ENCODE measurements around the gene ZNF652. TPM values are rescaled to one million over a fixed set of nuclear protein-coding genes. Genes with fewer than 3 reads are reported as not detected.

The ZNF652 gene
- total RNA-seq, 2 experiments from 2014 or later: 5.3 to 5.5 TPM

- Mint-ChIP-seq H3K4me1 (peaks cover 60% of the 10 kb centered on the region), H3K9me3 (peaks cover 4% of the 10 kb centered on the region), H3K27ac (no peak overlapping the region), H3K36me3 (peaks cover 5% of the 10 kb centered on the region), H3K27me3 (no peaks in the 10 kb centered on the region), H3K4me3 (no peak overlapping the region)
- no peak for DNase-seq
Observed at GRCh38 chr17:49356320-49356719, 5.7 kb downstream of the ZNF652 start.

GRCh38 chr17:49353607-49354006 lies 8.4 kb downstream of the ZNF652 start:
- peaks cover 49% of the 10 kb centered on the region for H3K4me1 Mint-ChIP-seq
- no peak overlapping the region for H3K27ac Mint-ChIP-seq

GRCh38 chr17:49352587-49353154 lies 9.4 kb downstream of the ZNF652 start:
- H3K9me3 Mint-ChIP-seq: peaks cover 4% of the 10 kb centered on the region
- peaks cover 48% of the 10 kb centered on the region for H3K4me1 Mint-ChIP-seq
- peak overlapping the region; percentile 0 for H3K27ac Mint-ChIP-seq
- H3K27me3 Mint-ChIP-seq: no peaks in the 10 kb centered on the region
- no peak overlapping the region for H3K4me3 Mint-ChIP-seq
- H3K36me3 Mint-ChIP-seq: peaks cover 19% of the 10 kb centered on the region
- no peak for DNase-seq

More at GRCh38 chr17:49353607-49354006, 8.4 kb downstream of the ZNF652 start:
- H3K27me3 Mint-ChIP-seq: no peaks in the 10 kb centered on the region
- no peak for DNase-seq
- H3K36me3 Mint-ChIP-seq: peaks cover 10% of the 10 kb centered on the region
- no peak overlapping the region for H3K4me3 Mint-ChIP-seq
- peaks cover 4% of the 10 kb centered on the region for H3K9me3 Mint-ChIP-seq

GRCh38 chr17:49351572-49352140 lies 10.4 kb downstream of the ZNF652 start:
- H3K27me3 Mint-ChIP-seq: no peaks in the 10 kb centered on the region
- no peak for DNase-seq
- H3K4me1 Mint-ChIP-seq: peaks cover 53% of the 10 kb centered on the region
- no peak overlapping the region for H3K27ac Mint-ChIP-seq
- no peak overlapping the region for H3K4me3 Mint-ChIP-seq
- H3K9me3 Mint-ChIP-seq: peaks cover 4% of the 10 kb centered on the region
- H3K36me3 Mint-ChIP-seq: peaks cover 20% of the 10 kb centered on the region

- H3K4me1 Mint-ChIP-seq: peaks cover 54% of the 10 kb centered on the region
- no peaks in the 10 kb centered on the region for H3K27me3 Mint-ChIP-seq
- H3K4me3 Mint-ChIP-seq: no peak overlapping the region
- peaks cover 18% of the 10 kb centered on the region for H3K36me3 Mint-ChIP-seq
- peaks cover 4% of the 10 kb centered on the region for H3K9me3 Mint-ChIP-seq
- DNase-seq: no peak
- no peak overlapping the region for H3K27ac Mint-ChIP-seq
Observed at GRCh38 chr17:49349541-49349940, 12.5 kb downstream of the ZNF652 start.

- H3K4me1 Mint-ChIP-seq: peaks cover 59% of the 10 kb centered on the region
- no peaks in the 10 kb centered on the region for H3K9me3 Mint-ChIP-seq
- peaks cover 14% of the 10 kb centered on the region for H3K36me3 Mint-ChIP-seq
- H3K27ac Mint-ChIP-seq: no peak overlapping the region
- no peak for DNase-seq
- H3K4me3 Mint-ChIP-seq: no peak overlapping the region
- no peaks in the 10 kb centered on the region for H3K27me3 Mint-ChIP-seq
Observed at GRCh38 chr17:49344914-49345313, 17.1 kb downstream of the ZNF652 start.

GRCh38 chr17:49343273-49343672 lies 18.8 kb downstream of the ZNF652 start:
- Mint-ChIP-seq H3K4me3 (peak overlapping the region; percentile 62), H3K27me3 (no peaks in the 10 kb centered on the region), H3K9me3 (no peaks in the 10 kb centered on the region), H3K27ac (peak overlapping the region; percentile 95), H3K4me1 (peaks cover 59% of the 10 kb centered on the region), H3K36me3 (peaks cover 7% of the 10 kb centered on the region)
- DNase-seq: peak; percentile 14

GRCh38 chr17:49342575-49342936 lies 19.5 kb downstream of the ZNF652 start:
- Mint-ChIP-seq H3K4me1 (peaks cover 60% of the 10 kb centered on the region), H3K9me3 (no peaks in the 10 kb centered on the region), H3K27me3 (no peaks in the 10 kb centered on the region), H3K27ac (peak overlapping the region; percentile 95), H3K4me3 (peak overlapping the region; percentile 26), H3K36me3 (peaks cover under 1% of the 10 kb centered on the region)
- DNase-seq: no peak

- Mint-ChIP-seq H3K4me1 (peaks cover 52% of the 10 kb centered on the region), H3K27ac (peak overlapping the region; percentile 92), H3K36me3 (no peaks in the 10 kb centered on the region), H3K9me3 (no peaks in the 10 kb centered on the region), H3K27me3 (no peaks in the 10 kb centered on the region), H3K4me3 (peak overlapping the region; percentile 60)
- DNase-seq: no peak
Observed at GRCh38 chr17:49341356-49341755, 20.7 kb downstream of the ZNF652 start.

GRCh38 chr17:49339354-49339753 lies 22.7 kb downstream of the ZNF652 start:
- peaks cover 51% of the 10 kb centered on the region for H3K4me1 Mint-ChIP-seq
- H3K27me3 Mint-ChIP-seq: no peaks in the 10 kb centered on the region
- DNase-seq: no peak
- H3K27ac Mint-ChIP-seq: no peak overlapping the region
- no peaks in the 10 kb centered on the region for H3K9me3 Mint-ChIP-seq
- H3K4me3 Mint-ChIP-seq: no peak overlapping the region
- no peaks in the 10 kb centered on the region for H3K36me3 Mint-ChIP-seq

- peaks cover 55% of the 10 kb centered on the region for H3K4me1 Mint-ChIP-seq
- peak overlapping the region; percentile 80 for H3K27ac Mint-ChIP-seq
- no peak for DNase-seq
- no peaks in the 10 kb centered on the region for H3K36me3 Mint-ChIP-seq
- H3K9me3 Mint-ChIP-seq: no peaks in the 10 kb centered on the region
- no peaks in the 10 kb centered on the region for H3K27me3 Mint-ChIP-seq
- peak overlapping the region; percentile 8 for H3K4me3 Mint-ChIP-seq
Observed at GRCh38 chr17:49338883-49339282, 23.2 kb downstream of the ZNF652 start.

GRCh38 chr17:49337884-49338283 lies 24.2 kb downstream of the ZNF652 start:
- no peak for DNase-seq
- peak overlapping the region; percentile 80 for H3K27ac Mint-ChIP-seq
- no peaks in the 10 kb centered on the region for H3K9me3 Mint-ChIP-seq
- no peaks in the 10 kb centered on the region for H3K27me3 Mint-ChIP-seq
- H3K36me3 Mint-ChIP-seq: no peaks in the 10 kb centered on the region
- H3K4me1 Mint-ChIP-seq: peaks cover 54% of the 10 kb centered on the region
- no peak overlapping the region for H3K4me3 Mint-ChIP-seq

- Mint-ChIP-seq H3K36me3 (no peaks in the 10 kb centered on the region), H3K27ac (no peak overlapping the region), H3K4me3 (no peak overlapping the region), H3K9me3 (no peaks in the 10 kb centered on the region), H3K4me1 (peaks cover 40% of the 10 kb centered on the region), H3K27me3 (no peaks in the 10 kb centered on the region)
- DNase-seq: no peak
Observed at GRCh38 chr17:49334744-49335512, 27.1 kb downstream of the ZNF652 start.

GRCh38 chr17:49333804-49334203 lies 28.2 kb downstream of the ZNF652 start:
- no peak overlapping the region for H3K4me3 Mint-ChIP-seq
- no peak overlapping the region for H3K27ac Mint-ChIP-seq
- H3K36me3 Mint-ChIP-seq: no peaks in the 10 kb centered on the region
- H3K4me1 Mint-ChIP-seq: peaks cover 35% of the 10 kb centered on the region
- no peak for DNase-seq
- H3K27me3 Mint-ChIP-seq: no peaks in the 10 kb centered on the region
- H3K9me3 Mint-ChIP-seq: no peaks in the 10 kb centered on the region

GRCh38 chr17:49327835-49328784 lies 33.9 kb downstream of the ZNF652 start:
- Mint-ChIP-seq H3K27me3 (no peaks in the 10 kb centered on the region), H3K9me3 (no peaks in the 10 kb centered on the region), H3K4me3 (no peak overlapping the region), H3K27ac (peak overlapping the region; percentile 7), H3K4me1 (peaks cover 45% of the 10 kb centered on the region), H3K36me3 (peaks cover 2% of the 10 kb centered on the region)
- no peak for DNase-seq
